CD4-positive, alpha-beta T cell treated with Interleukin-4 for 4 hours (primary cell): ENCODE data around the gene GALNT3.
A peak's percentile ranks its signal among the peaks of the same experiment; 100 is the strongest.

Experiments
- DNase-seq: peaks from one replicate; pipeline ENCODE4 v3.0.0-alpha.2; 2020

Gene GALNT3

DNA sequence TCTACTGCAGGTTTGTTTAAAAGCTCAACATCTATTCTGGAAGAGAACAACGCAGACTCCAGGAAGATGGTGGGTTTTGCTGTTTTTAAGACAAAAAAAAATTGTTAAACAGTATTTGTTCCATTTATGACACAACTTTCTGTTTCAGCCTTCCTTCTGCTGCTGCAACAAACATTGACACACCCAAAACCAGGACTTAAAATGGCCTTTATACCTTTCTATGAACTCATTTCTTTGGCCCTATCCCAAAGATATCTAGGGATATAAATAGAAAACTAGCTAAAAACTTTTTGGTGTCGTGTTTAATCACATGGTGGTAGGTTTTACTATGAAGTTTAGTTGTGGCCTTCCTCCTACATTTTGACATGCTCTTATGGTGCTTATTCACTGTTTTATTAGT is 964 bp upstream of the GALNT3 start:
- no peak for DNase-seq

DNA sequence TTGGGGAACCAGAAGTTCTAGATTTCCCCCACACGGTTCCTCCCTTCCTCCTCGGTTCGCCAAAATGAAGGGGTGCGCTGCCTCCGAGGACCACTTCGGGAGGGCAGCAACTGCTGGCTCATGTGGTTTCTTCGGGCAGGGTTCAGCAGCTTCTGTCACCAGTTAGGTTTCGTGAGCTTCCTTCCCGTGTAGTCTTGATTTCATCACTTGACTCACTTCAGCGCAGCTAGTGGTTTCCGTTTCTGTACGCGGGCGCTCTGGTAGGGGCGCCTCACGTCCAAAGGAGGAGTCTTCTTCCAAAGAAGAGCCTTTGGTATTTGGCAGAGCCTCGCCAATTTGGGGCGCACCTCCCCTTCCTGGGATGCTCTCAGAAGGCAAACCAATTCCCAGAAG is 485 bp upstream of the GALNT3 start:
- peak; percentile 76 for DNase-seq

DNA sequence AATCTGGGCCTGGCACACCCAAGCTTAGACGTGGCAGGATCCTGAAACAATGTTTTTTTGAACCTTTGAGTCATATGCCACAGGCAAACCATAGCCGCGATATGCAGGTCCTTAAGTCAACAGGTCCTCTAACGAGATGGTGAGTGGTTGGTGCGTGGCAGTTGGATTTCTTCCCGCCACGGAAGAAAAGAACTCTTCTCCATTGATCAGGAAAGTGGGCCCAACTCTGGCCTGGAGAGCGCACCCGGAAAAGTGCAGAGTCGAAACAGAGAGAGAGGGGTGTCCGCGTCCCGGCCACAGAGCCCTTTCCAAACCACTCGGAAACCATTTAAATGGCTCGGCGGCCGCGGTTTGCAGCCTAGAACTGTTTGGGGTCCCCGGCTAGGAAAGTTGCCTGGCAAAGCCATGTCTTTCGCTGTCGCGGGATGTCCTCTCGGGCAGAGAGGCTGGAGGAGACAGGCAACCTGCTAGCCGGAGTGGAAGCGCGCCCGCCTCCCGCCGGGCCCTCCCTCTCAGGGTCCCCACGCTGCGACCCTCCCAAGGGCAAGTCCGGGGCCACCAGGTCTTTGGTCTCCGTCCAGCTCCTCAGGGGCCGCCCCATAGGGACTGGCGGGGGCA is 777 bp downstream of the GALNT3 start:
- no peak for DNase-seq

DNA sequence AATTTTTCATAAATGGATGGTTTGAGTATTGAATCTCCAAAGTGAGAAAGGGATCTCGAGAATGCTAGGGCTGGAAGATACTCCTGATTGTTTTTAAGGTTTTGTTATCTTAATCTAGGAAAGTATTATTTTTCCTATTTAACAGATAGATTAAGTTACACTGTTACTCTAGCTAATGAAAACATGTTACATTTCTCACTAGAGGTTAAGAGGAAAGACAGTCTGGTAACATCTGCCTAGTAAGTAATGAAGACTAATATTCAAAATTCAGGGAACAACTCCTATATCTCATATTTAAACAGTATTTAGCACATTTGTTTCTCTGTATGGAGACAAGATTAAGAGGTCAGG is 2.0 kb downstream of the GALNT3 start:
- no peak for DNase-seq

DNA sequence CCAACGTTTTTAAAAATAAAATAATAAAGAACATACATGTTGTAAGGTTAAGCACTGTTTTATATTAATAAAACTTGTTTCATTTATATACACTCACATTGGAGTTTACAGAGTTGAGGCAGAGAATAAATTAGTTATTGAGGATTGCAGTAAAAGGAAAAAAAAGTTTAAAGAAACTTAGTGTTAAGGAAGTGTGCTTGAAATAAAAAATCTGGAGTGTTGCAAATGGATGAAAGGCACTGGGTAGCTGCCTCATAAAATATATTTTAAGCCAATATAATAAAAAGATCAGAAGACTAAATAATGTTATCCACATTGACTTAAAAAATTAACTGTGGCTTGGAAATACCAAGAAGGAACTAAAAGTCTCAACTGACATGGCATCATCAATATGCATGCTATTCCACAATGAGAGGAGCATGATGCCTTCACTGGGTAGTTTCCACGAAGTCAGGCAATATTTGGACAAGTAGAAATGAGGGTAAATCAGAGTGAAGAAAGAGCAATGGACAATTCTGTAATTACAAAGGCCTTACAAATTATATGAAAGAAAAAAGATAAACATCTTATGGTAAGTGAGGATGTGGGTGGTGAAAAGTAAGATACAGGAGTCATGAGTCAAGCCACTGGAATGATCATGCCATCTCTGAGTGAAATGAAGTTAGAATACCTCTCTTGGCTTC is 2.5 kb downstream of the GALNT3 start:
- no peak for DNase-seq

DNA sequence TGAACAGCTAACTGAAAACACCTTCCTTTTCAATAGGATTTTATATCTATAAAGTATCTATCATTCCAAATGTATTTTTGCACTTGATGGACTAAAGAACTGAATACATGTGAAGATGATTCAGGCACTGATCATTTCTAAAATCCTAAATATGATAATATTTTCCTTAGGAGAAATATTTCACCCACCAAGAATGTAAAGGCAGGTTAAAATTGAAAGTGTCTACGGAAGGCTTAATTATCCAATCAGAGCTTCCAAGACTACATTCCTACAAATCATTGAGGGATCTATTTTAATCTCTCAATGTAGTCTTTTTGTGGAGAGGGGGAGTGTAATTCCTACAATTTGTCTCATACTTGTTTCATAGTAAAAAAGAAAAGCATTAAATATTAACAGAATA is 3.6 kb downstream of the GALNT3 start:
- no peak for DNase-seq

DNA sequence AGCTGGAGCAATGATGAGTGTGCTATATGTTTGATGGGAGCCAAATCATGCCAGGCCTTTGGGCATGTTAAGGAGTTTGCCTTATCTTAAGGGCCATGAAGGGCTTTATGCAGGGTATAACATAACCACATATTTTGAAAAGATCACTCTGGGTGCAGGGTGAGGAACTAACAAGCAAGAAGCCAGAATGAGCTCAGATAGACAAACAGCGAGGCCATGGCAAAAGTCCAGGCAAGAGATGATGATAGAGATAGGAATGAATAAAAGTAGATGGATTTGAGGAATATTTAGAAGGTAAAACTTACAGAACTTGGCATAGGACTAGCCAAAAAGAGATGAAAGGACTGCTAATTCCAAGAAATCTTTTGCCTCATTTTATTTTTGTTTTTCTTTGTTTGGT is 6.7 kb downstream of the GALNT3 start:
- no peak for DNase-seq

DNA sequence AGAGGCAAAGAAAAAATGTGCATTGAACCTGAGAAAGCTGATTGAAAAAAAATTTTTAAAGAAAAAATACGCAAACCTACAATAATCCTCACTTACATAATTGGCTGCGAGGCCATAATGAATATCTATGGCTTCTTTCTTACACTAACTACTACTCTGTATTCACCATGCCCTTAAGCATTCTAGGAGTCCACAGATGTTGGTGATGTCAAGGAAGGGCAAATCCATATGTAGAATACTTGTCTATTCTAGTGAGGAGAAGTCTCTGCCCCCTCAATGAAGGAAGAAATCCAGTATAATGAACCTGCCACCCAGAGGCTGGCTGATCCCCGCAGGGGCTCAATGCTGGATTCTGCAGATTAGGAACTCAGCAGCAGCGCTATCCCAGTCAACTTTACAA is 14.3 kb downstream of the GALNT3 start:
- DNase-seq, result no peak

DNA sequence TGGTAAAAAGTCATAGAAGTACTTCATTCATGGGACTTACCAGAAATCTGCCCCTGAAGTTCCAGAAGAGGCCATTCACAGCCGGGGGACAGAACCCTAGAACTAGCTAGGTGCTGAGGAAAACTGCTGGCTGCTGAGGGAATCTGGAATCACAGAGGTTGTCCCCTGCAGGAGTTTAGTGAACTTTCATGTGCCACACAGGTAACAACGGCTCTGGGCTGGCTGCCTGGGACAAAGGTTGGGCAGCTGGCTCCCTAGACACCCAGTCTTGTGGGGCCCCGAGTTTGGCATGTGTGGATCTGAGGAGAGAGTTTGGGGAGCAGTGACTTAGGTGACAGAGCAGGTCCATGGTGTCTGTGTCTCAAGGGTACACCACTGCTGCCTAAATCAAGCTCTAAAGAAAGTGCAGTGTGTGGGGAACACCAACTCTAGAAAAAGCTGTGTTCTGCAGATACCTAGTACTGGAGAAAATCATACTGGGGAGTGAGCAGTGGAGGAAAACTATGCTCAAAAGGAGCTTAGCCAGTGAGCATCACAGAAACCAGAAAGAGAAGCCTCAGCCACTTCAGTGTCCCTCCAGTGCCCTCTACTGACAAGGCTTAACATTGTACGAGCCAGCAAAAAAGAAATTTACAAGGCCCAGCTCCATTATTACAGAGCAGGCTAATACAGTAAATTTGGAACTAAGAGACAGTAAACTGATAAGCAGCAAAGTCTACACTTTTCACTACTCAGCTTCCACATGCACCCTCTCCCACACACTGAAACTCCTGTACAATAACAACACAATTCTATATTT is 15.2 kb downstream of the GALNT3 start:
- no peak for DNase-seq

DNA sequence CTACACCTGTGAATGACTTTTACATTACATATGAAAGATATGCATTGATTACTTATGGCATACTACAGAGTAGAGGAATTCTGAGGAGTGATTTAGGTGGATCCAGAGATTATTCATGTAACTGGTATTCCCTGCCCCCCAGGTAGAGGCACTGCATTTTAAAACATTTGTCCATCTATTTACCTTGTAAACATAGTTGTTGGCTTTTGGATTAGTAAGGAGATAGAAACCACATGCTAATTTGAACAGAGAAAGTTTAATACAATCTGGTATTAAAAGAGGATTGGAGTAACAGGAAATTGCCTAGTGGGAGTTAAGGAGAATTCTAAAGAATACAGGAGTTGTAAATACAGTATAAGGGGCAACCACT is 15.9 kb downstream of the GALNT3 start:
- no peak for DNase-seq

DNA sequence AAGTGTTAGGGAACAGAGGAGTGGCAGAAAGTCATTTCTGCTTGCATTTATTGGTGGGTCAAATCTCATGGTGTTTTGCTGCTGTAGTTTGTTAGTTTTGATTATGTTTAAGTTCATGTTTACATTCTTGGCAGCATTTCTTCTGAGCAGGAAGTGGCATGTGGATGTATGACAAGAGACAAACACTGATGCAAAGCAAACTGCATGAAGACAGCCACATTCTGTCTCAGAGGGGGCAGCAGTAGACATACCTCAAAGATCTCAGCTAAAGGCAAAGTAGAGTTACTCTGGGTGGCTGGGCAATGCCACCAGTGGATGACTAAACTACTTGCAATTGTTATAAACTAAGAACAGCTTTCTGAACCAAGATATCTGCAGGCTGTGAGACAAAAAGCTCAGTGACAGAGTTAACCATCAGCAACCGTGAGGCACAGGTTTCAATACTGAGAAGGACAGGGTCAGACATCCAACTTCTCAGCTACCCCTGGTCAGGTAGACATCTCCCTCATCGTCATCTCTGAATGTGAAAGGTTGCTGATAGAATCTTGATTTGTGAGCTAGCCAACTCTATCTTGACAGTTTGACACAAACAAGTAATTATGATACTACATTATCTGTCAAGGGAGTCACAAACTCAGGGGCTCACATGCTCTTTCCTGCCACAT is 16.4 kb downstream of the GALNT3 start:
- peak; percentile 35 for DNase-seq

DNA sequence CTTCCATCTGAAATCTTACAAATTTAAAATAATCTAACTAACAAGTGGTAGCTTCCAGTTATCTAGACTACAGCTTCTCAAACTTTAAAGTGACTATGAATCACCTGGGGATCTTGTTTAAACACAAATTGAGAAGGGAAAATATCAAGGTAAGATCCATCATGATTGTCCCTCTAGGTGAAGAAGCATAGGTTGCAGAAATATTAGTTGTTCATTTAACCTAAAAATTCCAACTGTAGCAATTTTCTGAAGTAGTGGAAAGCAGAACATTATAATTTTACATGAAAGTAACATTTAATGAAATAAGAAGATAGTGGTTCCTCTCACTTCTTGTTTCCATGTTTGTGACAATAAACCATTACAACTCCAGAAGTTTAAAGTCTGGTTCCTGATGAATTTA is 17.3 kb downstream of the GALNT3 start:
- no peak for DNase-seq

DNA sequence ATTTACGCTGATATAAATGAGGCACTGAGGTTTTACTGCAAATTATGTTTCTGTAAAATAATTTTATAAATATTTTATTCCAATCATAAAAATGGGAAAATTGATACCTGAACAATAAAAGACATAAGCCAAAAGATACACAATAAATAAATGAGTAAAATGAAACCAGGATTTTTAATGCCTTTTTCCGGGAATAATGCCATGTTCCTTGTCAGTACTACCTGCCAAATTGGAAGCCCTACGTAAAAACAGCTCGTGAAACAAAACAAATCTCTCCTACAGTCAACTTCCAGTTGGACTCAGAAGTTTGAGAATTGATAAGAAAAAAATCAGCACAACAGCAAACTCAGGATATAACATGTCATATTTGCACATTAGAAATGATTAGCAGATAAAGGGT is 18.0 kb downstream of the GALNT3 start:
- DNase-seq, result no peak

DNA sequence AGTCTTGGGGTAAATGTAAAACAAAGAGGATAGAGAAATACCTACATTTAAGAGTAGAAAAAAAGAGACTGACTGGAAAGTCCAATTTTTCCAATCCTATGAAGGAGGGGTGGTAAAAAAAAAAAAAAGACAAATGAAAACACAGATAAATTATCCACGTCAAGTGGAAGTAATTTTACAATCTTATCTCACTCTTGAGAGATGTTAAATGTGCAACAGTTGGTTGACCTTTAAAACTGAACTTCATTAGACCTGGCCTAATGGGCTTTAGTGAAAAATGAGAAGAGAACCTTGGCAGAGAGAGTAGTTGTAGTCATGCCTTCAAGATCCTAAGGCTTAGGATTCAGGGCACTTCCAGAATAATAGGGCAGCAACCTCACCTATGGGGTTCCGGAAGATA is 20.4 kb downstream of the GALNT3 start:
- DNase-seq, result no peak

DNA sequence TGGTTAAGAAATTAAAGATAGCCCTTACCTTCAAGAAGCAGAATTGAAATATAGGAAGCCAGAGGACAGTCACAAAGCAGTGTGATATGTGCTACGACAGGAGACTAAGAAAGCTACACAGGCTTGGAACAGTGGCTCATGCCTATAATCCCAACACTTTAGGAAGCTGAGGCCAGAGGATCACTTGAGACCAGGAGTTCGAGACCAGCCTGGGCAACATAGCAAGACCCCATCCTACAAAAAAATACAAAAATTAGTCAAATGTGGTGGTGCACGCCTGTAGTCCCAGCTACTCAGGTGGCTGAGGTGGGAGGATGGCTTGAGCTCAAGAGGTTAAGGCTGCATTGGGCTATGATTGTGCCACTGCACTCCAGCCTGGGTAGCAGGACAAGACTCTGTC is 21.9 kb downstream of the GALNT3 start:
- no peak for DNase-seq

DNA sequence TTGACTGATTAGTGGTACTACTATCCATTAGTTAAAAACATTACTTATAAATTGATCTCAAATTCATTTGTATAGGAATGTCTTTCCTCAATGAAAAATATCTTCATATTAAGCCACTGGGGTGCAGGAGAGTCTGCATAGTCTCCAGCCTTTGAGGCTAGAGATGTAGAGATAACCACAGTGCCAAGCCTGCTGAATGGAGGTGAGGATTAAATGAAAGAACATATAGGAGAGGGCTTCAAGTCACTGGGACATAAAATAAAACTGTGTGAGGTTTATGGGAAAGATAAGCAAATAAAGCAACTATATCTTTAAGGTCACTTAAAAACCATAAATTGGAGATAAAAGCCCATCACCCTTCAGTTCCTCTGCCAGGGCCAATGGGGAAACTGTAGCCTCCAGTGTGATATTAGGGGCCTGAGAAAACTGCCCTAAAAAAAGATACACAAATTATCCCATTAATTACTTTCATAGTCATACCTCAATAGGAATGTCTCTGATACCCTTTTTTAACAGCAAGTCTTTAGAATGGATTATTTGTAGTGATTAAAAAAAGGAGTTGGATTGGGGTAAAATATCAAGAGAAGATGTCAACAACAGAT is 27.6 kb downstream of the GALNT3 start:
- DNase-seq, result no peak

DNA sequence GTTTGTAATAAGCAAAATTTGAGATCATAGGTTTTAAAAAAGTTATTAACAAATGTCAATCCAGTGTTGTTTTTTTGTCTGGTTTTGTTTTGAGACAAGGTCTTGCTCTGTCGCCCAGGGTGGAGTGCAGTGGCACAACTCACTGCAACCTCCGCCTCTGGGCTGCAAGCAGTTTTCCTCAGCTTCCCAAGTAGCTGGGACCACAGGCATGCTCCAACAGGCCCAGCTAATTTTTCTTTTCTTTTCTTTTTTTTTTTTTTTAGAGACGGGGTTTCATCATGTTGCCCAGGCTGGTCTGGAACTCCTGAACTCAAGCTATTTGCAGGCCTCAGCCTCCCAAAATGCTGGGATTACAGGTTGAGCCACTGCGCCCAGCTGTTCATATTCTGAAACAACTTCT is 31.3 kb downstream of the GALNT3 start:
- no peak for DNase-seq

DNA sequence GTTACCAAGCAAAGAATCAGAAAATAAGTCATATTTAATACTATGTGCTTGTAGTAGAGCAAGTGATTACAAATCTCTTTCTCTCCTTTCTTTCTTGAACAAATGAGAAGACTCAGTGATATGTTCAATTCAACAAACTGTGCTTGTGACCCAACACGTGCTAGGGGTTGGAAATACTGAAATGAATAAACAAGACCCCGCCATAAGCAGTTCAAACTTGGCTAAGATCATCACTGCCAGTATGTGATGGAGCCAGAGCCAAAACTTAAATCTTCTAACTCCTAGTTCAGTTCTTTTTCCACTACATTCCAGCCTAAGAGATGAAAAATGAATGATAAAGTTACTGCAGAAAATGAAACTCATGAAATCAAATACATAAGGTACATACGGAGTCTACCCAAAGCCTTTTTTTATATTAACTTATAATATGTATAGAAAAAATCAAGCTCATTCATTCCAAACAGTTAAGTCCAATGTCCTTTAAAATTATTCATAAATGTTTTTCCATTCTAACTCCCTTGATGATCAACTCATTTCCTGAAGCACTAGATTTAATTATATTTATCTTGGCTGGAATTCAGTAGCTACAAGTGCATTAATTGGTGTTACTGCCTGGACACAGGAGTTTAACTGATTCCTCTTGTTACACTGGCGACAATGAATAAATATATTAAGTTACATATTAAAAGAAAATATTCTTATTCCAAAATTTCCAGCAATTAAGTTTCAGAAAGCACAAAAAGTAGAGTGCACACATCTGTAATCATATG is 36.0 kb downstream of the GALNT3 start:
- no peak for DNase-seq

DNA sequence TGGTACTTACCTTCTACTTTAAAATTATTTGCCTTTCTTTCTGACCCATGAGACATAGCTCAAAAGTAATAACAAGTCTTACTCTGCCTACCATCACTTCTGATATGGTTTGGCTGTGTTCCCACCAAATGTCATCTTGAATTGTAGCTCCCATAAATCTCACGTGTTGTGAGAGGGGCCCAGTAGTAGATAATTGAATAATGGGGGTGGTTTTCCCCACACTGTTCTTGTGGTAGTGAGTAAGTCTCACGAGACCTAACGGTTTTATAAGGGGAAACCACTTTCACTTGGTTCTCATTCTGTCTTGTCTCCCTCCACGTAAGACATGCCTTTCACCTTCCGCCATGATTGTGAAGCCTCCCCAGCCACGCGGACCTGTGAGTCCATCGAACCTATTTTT is 47.5 kb downstream of the GALNT3 start:
- DNase-seq, result no peak

DNA sequence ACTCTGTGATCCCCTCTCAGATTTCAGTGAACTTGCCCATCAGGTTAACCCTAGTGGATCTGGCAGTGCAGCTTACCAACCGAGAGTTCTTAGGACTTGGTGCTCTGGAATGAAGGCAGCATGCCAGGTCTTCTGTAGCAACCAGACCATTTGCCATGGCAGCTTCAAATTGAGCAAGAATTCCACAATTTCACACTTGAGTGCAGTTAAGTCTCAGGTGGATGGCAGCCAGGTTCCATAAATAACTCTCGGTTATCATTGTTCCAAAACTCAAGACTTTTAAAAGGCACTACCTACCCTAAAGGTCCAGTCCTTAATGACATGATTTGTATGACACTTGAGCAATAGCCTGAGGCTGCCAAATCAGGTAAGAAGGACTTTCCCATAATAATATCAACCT is 48.1 kb downstream of the GALNT3 start:
- DNase-seq, result no peak

DNA sequence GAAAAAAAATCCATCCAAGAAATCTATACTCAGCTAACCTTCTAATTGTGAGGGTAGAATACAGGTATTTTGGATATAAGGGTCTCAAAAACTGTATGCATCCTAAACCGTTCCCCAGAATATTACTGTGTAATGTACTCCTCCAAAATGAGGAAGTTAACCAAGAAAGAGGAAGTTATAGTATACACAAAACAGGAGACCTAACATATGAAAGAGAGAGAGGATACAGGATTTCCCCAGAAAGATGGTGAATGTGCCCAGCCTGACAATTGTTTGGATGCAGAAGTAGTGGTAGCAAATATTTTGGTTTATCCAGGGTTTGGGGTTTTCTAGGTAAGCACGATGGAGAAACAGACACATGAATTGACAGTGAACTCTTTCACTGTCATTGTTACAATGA is 50.6 kb downstream of the GALNT3 start:
- peak; percentile 8 for DNase-seq

DNA sequence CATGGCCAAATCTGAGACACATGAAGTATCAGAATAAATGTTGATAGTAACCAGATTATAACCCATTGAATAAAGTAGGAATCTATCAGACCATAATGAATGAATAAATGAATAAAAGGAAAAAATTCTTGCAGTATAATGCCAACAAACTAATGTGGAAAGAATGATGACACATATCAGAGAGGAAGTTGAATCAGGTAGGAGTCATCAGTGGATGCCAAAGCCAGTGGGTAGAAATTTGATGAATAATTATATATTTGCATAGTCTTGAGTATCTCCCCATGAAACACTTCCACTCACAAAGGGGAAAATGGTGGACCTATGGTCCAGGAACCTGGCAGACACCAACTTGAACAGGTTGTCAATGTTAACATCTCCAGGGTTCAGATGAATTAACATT is 68.6 kb downstream of the GALNT3 start:
- DNase-seq, result no peak

DNA sequence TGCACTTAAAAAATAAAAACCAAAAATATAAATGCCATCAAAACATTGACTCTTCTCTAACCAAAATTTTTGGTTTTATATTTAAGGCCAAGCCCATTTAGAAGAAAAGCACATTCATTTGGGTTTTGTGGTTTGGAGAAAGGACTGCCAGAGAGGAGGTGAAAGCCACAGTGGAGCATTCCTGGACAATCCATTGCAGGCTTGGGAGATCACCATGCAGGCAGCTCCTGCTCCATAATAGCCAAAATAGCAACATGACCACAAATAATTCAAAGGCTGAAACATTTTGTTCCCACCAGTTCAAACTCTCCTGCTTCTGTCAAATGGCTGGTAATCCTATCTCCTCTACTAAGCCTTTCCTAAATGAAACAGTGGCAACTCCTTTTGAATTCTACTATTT is 73.5 kb downstream of the GALNT3 start:
- DNase-seq, result no peak
